Astrocyte (in vitro differentiated cells and primary cell): ENCODE measurements around the gene TIMP2. TPM values are rescaled to one million over a fixed set of nuclear protein-coding genes. Genes with fewer than 3 reads are reported as not detected.

Source experiments
- DNase-seq: peaks from one replicate; pipeline ENCODE4 v3.0.0-alpha.2; 2010; ENCODE audit warnings: low read depth
- FAIRE-seq: peaks from 2 replicates; lab custom pipeline; 2011; peaks lifted over from hg19 to GRCh38; lab: Jason Lieb, UNC
- H2AFZ ChIP-seq: 2 replicates; pipeline ENCODE4 v1.6.0; 2012; ENCODE audit warnings: low read depth, low read length, inconsistent platforms
- H3K27ac ChIP-seq: 2 replicates; pipeline ENCODE4 v1.5.1; 2011; ENCODE audit warnings: low read depth, low read length, inconsistent platforms
- H3K27me3 ChIP-seq: 2 replicates; pipeline ENCODE4 v1.6.0; 2011; ENCODE audit warnings: low read length, inconsistent platforms; ENCODE audit not compliant: insufficient read depth
- H3K36me3 ChIP-seq: 2 replicates; pipeline ENCODE4 v1.5.1; 2011; ENCODE audit warnings: low read length, inconsistent platforms; ENCODE audit not compliant: insufficient read depth
- H3K4me1 ChIP-seq: 2 replicates; pipeline ENCODE4 v1.5.1; 2011; ENCODE audit warnings: low read length, inconsistent platforms; ENCODE audit not compliant: insufficient read depth
- H3K4me2 ChIP-seq: 2 replicates; pipeline ENCODE4 v1.6.0; 2012; ENCODE audit warnings: low read length, inconsistent platforms
- H3K4me3 ChIP-seq: 2 replicates; pipeline ENCODE4 v1.5.1; 2011; ENCODE audit warnings: low read depth, mild to moderate bottlenecking, low read length, inconsistent platforms; ENCODE audit not compliant: insufficient read depth
- H3K79me2 ChIP-seq: 2 replicates; pipeline ENCODE4 v1.6.0; 2012; ENCODE audit warnings: mild to moderate bottlenecking, low read length, inconsistent platforms; ENCODE audit not compliant: insufficient read depth
- H3K9ac ChIP-seq: 2 replicates; pipeline ENCODE4 v1.6.0; 2012; ENCODE audit warnings: mild to moderate bottlenecking, low read length, inconsistent platforms
- H3K9me3 ChIP-seq: 2 replicates; pipeline ENCODE4 v1.5.1; 2012; ENCODE audit warnings: low read depth, mild to moderate bottlenecking, low read length, inconsistent platforms; ENCODE audit not compliant: insufficient read depth
- H4K20me1 ChIP-seq: 2 replicates; pipeline ENCODE4 v1.6.0; 2012; ENCODE audit warnings: low read length, inconsistent platforms; ENCODE audit not compliant: insufficient read depth
- H3K27ac Mint-ChIP-seq: one replicate; pipeline ENCODE4 v1.8.0; 2021; ENCODE audit warnings: mild to moderate bottlenecking, mixed read lengths; ENCODE audit not compliant: unreplicated experiment
- H3K27me3 Mint-ChIP-seq: one replicate; pipeline ENCODE4 v1.8.0; 2021; ENCODE audit warnings: low read depth, mixed read lengths; ENCODE audit not compliant: unreplicated experiment
- H3K36me3 Mint-ChIP-seq: one replicate; pipeline ENCODE4 v1.8.0; 2021; ENCODE audit warnings: low read depth, mixed read lengths; ENCODE audit not compliant: unreplicated experiment
- H3K4me1 Mint-ChIP-seq: one replicate; pipeline ENCODE4 v1.8.0; 2021; ENCODE audit warnings: low read depth, mixed read lengths; ENCODE audit not compliant: unreplicated experiment
- H3K4me3 Mint-ChIP-seq: one replicate; pipeline ENCODE4 v1.8.0; 2021; ENCODE audit warnings: mild to moderate bottlenecking, moderate library complexity, mixed read lengths; ENCODE audit not compliant: unreplicated experiment
- H3K9me3 Mint-ChIP-seq: one replicate; pipeline ENCODE4 v1.8.0; 2021; ENCODE audit warnings: mild to moderate bottlenecking, mixed read lengths; ENCODE audit not compliant: unreplicated experiment
- EZH2 ChIP-seq: IDR thresholded peaks from 2 replicates; pipeline ENCODE4 v1.6.1; 2012; ENCODE audit warnings: mild to moderate bottlenecking, low read length, inconsistent platforms; ENCODE audit not compliant: insufficient read depth
- total RNA-seq: library from RNA; stranded (reverse); gene quantifications from 2 replicates; pipeline ENCODE4 v1.2.1, GENCODE V29; 2021
- TF ChIP-seq, protein P1 (sequence below): IDR thresholded peaks from 2 replicates; pipeline ENCODE4 v1.5.1; 2011; ENCODE audit warnings: low read depth, mild to moderate bottlenecking, inconsistent platforms, low read length, moderate library complexity; ENCODE audit not compliant: insufficient read depth

The TIMP2 gene
- total RNA-seq, 1 donor from 2014 or later: 184 TPM

DNA sequence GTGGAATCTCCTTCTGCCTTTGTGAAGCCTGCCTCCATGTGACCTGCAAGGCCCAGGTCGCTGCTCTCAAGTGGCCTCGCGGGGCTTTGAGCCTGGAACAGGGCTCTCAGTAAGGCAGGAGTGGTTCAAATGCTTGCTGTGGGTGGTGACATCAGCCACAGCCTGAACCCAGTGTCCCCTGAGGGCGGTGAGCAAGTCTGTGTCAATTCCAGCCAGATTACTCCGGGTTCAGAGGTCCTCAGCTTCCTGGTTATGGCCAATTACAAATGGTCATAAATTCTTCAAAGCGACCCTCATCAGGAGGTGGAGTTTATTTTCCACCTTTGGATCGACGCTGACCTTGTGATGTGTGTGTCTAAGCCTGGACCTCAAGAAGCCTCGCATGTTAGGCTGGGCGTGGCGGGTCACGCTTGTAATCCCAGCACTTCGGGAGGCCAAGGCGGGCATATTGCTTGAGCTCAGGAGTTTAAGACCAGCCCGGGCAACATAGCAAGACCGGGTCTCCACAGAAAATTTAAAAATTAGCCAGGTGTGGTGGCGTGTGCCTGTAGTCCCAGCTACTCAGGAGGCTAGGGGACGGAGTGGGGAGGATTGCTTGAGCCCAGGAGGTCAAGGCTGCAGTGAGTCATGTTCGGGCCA is 37.3 kb upstream of the TIMP2 start:
- Histone ChIP-seq H3K9ac (no peak overlapping the region), H3K79me2 (no peaks in the 10 kb centered on the region), H3K9me3 (no peaks in the 10 kb centered on the region), H3K27ac (no peak overlapping the region), H3K4me1 (peaks cover 13% of the 10 kb centered on the region), H3K4me2 (no peak overlapping the region), H3K36me3 (no peaks in the 10 kb centered on the region), H3K4me3 (no peak overlapping the region), H4K20me1 (no peaks in the 10 kb centered on the region), H2AFZ (no peak overlapping the region), H3K27me3 (no peaks in the 10 kb centered on the region)
- DNase-seq: no peak
- TF ChIP-seq, protein P1, sequence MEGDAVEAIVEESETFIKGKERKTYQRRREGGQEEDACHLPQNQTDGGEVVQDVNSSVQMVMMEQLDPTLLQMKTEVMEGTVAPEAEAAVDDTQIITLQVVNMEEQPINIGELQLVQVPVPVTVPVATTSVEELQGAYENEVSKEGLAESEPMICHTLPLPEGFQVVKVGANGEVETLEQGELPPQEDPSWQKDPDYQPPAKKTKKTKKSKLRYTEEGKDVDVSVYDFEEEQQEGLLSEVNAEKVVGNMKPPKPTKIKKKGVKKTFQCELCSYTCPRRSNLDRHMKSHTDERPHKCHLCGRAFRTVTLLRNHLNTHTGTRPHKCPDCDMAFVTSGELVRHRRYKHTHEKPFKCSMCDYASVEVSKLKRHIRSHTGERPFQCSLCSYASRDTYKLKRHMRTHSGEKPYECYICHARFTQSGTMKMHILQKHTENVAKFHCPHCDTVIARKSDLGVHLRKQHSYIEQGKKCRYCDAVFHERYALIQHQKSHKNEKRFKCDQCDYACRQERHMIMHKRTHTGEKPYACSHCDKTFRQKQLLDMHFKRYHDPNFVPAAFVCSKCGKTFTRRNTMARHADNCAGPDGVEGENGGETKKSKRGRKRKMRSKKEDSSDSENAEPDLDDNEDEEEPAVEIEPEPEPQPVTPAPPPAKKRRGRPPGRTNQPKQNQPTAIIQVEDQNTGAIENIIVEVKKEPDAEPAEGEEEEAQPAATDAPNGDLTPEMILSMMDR: no peak
- TF ChIP-seq EZH2: no peak
- Mint-ChIP-seq H3K36me3 (peaks cover 6% of the 10 kb centered on the region), H3K9me3 (no peaks in the 10 kb centered on the region), H3K27ac (no peak overlapping the region), H3K4me1 (peaks cover 4% of the 10 kb centered on the region), H3K4me3 (no peak overlapping the region), H3K27me3 (peaks cover 5% of the 10 kb centered on the region)
- FAIRE-seq: no peak

DNA sequence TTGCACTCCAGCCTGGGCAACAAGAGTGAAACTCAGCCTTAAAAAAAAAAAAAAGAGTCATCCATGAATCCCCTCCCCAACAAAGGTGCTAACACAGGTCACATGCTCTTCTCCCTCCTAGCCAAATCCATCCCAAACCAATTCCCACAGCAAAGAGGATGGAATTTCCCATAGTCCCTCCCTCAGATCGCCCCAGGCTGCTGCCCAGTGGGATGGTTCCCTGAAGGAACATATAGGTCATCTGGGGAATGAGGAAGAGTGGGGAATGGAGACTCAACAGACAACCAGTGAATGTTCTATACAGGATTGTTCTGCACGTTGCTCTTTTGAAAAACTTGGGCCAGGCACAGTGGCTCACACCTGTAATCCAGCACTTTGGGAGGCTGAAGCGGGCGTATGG is 36.4 kb upstream of the TIMP2 start:
- no peak for TF ChIP-seq EZH2
- TF ChIP-seq, protein P1: no peak
- no peak for DNase-seq
- no peaks in the 10 kb centered on the region for H3K27me3 ChIP-seq
- no peaks in the 10 kb centered on the region for H4K20me1 ChIP-seq
- H3K4me1 ChIP-seq: peaks cover 22% of the 10 kb centered on the region
- FAIRE-seq: no peak
- no peak overlapping the region for H3K4me2 ChIP-seq
- H3K27ac Mint-ChIP-seq: no peak overlapping the region
- H3K4me1 Mint-ChIP-seq: peaks cover 4% of the 10 kb centered on the region
- no peak overlapping the region for H2AFZ ChIP-seq
- H3K36me3 Mint-ChIP-seq: peaks cover under 1% of the 10 kb centered on the region
- peaks cover 7% of the 10 kb centered on the region for H3K27me3 Mint-ChIP-seq
- H3K4me3 Mint-ChIP-seq: no peak overlapping the region
- no peak overlapping the region for H3K9ac ChIP-seq
- no peaks in the 10 kb centered on the region for H3K79me2 ChIP-seq
- H3K4me3 ChIP-seq: no peak overlapping the region
- no peak overlapping the region for H3K27ac ChIP-seq
- no peaks in the 10 kb centered on the region for H3K9me3 ChIP-seq
- no peaks in the 10 kb centered on the region for H3K36me3 ChIP-seq
- no peaks in the 10 kb centered on the region for H3K9me3 Mint-ChIP-seq

DNA sequence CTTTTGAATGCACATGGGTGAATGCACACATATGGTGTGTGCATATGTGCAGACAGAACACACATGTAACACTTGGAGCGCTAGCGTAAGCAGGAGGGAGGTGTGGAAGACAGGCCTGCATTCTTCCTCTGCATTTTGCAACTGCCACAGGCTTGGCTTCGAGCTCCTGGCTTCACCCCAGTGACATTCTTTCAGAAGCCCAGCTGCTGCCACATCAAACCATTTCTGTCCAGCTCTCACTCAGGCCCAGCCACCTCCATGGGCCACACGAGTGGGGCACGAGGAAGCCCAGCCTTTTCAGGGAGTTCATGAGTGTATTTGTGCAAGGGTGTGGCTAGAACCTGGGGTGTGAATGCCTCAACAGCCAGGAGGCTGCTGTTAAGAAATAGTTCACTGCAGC is 35.7 kb upstream of the TIMP2 start:
- H3K4me1 Mint-ChIP-seq: peaks cover 4% of the 10 kb centered on the region
- H3K4me3 Mint-ChIP-seq: no peak overlapping the region
- H3K36me3 Mint-ChIP-seq: no peaks in the 10 kb centered on the region
- no peaks in the 10 kb centered on the region for H3K9me3 Mint-ChIP-seq
- H4K20me1 ChIP-seq: no peaks in the 10 kb centered on the region
- no peak overlapping the region for H3K27ac ChIP-seq
- H3K79me2 ChIP-seq: no peaks in the 10 kb centered on the region
- no peak overlapping the region for H3K4me2 ChIP-seq
- no peak overlapping the region for H2AFZ ChIP-seq
- FAIRE-seq: no peak
- peaks cover 27% of the 10 kb centered on the region for H3K4me1 ChIP-seq
- H3K27ac Mint-ChIP-seq: no peak overlapping the region
- no peaks in the 10 kb centered on the region for H3K27me3 ChIP-seq
- DNase-seq: no peak
- peaks cover 8% of the 10 kb centered on the region for H3K27me3 Mint-ChIP-seq
- H3K9me3 ChIP-seq: no peaks in the 10 kb centered on the region
- H3K4me3 ChIP-seq: no peak overlapping the region
- H3K9ac ChIP-seq: no peak overlapping the region
- TF ChIP-seq, protein P1: no peak
- TF ChIP-seq EZH2: no peak
- no peaks in the 10 kb centered on the region for H3K36me3 ChIP-seq
